GM21360 (cell line): ENCODE data around the gene STAG1.
"Not testable (repeated sequence)": the region's sequence is repeated elsewhere in the genome, so short reads cannot be mapped to it uniquely, and the experiment has no call there.

Experiments
- ATAC-seq: cut with Tn5 transposase; IDR thresholded peaks from one replicate; pipeline ENCODE4 v1.9.1; 2021; ENCODE audit warnings: mild to moderate bottlenecking, moderate library complexity; ENCODE audit not compliant: unreplicated experiment

The STAG1 gene

DNA sequence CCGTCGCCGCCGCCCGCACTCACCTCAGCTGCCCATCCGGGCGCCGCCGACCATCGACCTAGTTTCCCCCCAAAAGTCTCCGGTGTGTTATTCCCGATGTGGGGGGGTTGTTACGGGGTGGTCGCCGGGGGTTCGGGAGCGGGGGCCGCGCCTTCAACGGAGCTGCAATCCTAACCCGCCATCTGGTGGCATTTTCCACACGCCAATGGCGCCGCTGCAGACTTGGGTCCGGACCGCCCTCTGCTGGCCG is at the start of gene STAG1:
STAG1 (minus strand) TSS at position 207 of the 250 bp plus-strand sequence. CDS start 121,480 bp downstream, outside the sequence.
- ATAC-seq: no peak

DNA sequence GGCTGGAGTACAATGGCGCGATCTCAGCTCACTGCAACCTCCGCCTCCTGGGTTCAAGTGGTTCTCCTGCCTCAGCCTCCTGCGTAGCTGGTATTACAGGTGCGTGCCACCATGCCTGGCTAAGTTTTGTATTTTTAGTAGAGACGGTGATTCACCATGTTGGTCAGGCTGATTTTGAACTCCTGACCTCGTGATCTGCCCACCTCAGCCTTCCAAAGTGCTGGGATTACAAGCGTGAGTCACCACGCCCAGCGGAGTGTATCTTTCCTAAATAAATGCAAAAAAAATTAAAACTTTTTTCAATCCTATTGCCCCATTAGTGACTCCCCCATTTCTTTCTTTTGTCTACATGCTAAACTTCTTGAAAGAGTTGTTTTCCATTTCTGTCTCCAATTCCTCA is 49.0 kb upstream of the STAG1 start:
- not testable (repeated sequence) for ATAC-seq

GRCh38 chr3:136792556-136793330 is 40.6 kb upstream of the STAG1 start:
- ATAC-seq: no peak

- ATAC-seq: no peak
These were observed 38.6 kb upstream of the STAG1 start for GRCh38 chr3:136790786-136791185.

DNA sequence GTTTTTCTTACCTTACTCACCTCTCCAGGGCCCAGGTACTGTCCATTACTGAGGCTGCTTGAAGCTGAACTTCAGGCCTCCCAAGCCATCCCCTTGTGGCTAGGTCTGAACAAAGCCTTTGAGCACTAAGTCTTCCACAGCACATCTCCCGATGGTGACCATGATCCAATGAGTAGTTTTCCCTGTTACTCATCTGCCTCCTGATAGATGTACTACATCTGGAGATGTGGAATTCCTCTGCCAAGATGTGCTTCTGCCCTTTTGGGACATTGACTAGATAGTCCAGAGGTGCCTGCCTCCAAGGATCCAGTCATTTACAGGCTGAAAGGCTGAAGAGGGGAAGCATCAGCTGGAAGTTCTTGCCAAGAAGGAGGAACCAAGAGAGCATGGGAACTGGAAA is 37.8 kb upstream of the STAG1 start:
- ATAC-seq: no peak

- no peak for ATAC-seq
These were observed 36.0 kb upstream of the STAG1 start for GRCh38 chr3:136788154-136788553.

GRCh38 chr3:136787349-136787748 is 35.2 kb upstream of the STAG1 start:
- ATAC-seq: peak; percentile 90

- no peak for ATAC-seq
These were observed 31.6 kb upstream of the STAG1 start for GRCh38 chr3:136783708-136784191.

GRCh38 chr3:136780741-136781140 is 28.6 kb upstream of the STAG1 start:
- ATAC-seq: no peak

DNA sequence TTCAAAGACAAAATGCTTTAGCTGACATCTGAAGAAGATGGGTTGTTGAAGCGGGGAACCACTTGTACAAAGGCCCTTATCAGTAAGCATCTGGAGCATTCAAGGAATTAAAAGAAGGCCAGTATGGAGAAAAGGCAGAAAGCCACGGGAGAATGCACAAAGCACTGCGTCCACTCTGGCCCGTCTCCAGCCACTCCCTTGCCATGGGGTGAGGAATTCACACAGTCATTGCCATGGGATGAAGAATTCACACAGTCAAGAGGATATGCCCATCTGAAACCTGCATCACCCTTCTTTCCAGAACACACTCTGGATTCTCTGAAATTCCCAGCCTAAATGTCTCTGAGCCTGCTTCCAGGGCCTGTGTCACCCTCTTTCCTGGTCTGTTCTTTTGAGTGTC is 26.7 kb upstream of the STAG1 start:
- ATAC-seq: no peak

DNA sequence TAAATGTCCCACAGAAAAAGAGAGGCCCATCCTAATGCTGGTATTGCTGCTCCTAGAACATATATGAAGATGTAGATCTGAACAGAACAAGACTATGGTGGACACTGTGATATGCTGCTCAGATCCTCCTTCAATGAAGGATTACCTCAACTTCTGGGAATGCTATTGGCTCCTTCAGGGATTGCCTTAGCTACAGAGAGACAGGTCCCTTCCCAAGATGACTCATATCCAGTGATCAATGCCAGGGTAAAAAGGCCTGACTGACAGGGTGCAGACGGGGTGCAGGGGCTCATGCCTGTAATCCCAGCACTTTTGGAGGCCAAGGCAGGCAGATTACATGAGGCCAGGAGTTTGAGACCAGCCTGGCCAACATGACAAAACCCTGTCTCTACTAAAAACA is 20.5 kb upstream of the STAG1 start:
- ATAC-seq: no peak

DNA sequence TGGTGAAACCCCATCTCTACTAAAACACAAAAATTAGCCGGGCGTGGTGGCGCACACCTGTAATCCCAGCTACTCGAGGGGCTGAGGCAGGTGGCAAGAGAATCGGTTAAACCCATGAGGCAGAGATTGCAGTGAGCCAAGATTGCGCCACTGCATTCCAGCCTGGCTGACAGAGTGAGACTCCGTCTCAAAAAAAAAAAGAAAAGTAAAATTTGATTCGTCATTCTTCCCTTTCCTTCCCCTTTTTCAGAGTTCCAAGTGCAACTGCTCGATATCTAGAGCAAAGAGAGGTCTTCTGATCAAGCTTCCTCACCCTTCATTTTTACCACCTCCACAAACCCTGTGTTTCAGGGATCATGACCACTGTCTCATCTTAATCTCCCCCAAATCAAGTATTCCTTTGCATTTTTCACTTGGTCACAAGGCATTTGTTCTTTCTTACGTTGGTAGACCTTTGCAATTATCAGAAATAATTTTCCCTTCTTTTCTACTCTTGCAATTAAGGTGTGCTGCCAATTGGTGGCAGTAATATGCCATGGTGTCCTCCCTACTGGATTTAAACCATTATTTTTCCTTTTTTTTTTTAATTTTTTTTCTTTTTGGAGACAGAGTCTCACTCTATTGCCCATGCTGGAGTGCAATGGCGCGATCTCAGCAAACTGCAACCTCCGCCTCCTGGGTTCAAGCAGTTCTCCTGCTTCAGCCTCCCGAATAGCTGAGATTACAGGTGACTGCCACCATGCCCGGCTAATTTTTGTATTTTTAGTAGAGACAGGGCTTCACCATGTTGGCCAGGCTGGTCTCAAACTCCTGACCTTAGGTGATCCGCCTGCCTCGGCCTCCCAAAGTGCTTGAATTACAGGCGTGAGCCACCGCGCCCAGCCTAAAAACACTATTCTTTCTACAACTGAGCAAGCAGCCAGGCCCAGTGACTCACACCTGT is 6.3 kb upstream of the STAG1 start:
- ATAC-seq: not testable (repeated sequence)

DNA sequence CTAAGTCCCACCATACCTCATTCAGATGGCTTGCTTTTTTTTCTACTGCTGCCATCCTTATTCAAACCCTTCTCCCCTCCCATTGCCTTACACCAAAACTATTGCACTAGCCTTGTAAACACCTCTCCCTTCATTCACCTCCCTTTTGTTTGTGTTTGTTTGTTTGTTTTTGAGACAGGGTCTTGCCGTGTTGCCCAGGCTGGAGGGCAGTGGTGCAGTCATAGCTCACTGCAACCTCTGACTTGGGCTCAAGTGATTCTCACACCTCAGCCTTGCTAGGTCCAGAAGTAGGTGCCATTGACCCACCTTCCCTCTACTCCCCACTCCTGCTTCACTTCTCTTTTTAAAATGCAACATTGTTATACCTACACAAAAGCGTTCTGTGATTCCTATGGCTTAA is 3.0 kb upstream of the STAG1 start:
- no peak for ATAC-seq

GRCh38 chr3:136753326-136753939 is 1.3 kb upstream of the STAG1 start:
- ATAC-seq: no peak

DNA sequence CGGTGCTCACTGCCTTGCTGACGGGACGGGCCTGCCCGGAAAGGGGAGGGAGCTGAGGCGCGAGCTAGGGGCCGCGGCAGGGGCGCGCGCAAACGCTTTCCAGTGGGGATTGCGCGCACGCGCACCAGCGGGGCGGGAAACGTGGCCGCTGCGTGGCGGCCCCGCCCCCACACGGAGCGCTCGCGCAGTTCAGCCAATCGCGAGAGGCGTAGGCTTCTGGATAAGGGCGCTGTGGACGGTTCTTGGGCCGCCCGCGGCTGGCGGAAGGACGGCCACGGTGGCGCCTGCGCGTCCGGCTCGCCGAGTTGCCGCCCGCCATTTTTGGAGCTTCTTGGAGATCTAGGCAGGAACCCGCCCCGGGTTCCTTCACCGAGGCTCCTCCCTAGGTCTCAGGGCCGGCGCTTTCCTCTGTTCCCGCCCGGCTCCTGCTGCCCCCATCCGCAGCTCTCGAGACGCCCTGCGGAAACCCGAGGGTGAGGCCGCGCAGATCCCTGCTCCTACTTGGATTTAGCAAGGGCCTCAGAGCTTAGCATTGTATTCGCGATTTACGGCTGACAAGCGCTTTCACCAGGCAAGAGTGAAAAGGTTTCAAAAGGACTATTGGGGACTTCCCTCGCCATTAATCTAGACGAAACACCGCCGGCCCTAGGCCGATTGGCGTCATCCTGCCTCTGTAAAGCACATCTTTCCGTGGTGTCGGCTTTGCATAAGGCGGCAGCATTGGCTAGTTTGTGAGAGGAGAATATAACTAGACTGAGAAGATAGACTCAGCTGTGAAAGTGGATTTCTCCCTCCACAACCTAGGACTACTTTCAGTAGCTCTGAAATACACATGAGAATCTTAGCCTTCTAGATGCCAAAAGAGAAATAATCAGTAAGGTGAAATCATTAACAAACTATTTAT is 496 bp upstream of the STAG1 start:
- peak; percentile 81 for ATAC-seq

DNA sequence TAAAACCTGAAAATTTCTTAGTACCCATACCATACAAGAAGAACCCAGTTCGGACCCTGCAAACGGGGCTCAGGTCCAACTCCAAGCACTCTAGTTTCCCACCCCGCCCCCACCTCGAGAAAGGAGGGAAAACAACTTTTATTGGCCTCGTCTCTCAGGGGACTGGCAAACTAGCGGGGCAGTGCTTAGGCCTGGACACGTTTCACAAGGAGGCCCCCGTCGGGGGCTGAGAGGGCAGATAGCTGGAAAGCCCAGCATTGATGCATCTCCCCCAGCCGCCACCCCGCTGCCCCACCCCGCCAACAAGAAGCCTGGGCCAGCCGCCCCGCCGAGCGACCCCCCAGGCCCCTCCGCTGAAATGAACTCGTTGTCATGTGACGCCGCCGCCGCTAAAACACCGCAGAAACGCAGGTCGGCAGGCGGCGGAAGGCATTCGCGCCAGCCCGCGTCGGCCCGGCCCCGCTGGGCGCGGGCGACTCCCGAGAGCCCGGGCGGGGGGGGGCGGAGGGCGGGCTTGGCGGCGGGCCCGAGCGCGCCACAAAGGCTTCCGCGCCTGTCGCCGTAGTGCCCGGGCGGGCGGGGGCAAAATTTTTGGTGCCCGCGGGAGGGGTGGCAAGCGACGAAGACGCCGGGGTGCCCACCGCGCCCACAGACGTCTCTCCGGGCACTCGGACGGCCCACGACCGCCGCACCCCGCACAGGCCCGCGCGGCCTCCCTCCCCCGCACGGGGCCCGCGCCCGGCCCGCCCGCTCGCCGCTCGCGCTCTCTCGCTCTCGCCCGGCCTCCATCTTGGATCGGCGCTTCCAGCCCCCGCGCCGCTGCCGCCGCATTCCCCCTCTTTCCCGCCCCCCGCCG is 634 bp downstream of the STAG1 start:
- peak; percentile 12 for ATAC-seq

DNA sequence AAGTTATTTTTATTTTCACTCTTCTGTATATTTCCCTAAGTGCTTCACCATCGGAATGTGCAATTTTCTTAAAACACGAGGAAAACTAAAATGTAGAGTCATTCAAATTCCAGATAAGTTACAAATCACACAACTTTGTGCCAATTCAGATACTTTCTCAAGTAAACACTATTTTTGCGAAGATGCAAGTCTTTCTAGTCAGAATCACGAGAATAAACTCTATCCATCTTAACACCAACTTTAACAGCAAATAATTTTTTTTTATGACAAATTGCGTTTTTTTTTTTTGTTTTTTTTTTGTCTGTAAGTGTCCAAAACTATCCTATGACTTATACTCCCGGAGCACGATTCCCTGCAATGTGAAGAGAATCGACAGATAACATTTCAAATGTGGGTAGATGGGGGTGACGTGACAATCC is 1.3 kb downstream of the STAG1 start:
- ATAC-seq: no peak

DNA sequence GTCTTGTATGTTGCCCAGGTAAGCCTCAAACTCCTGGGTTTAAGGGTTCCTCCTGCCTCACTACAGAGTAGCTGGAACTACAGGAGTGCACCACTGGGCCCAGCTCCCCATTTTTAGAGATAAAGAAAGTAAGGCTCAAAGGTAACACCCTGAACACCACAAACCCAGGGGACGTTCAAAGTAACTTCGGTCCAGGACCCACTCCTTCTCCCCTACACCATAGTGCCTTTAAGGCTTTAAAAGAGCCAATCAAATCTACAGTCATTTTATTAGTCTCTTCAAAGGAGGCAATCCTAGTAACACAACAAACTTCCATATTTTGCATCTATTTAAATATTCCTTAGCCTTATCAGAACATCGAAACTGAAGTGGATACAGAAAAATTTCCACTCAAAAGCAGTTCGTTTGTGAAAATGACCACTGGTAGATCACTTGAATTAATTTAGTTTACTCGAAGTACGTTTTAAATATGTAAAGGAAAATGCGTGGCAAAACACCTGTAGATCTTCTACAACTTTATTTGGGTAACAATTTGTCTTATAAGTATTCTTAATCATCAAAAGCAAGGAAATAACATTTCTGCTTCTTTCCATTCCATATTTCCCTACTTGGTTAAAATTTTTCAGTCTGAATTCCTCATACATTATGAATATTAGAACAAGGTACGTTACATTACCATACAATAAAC is 1.8 kb downstream of the STAG1 start:
- ATAC-seq: no peak

DNA sequence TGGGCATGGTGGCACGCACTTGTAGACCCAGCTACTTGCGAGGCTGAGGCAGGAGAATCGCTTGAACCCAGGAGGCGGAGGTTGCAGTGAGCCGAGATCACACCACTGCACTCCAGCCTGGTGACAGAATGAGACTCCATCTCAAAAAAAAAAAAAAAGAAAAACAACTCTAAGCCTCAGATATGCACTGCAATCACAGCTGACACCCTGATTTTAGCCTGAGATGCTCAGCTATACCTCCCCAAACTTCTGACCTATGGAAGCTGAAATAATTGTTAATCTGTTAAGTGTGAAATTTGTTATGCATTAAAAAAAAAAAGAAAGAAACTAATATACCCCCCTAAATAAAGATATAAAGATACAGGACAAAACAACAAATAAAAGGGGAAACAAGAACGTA is 2.6 kb downstream of the STAG1 start:
- not testable (repeated sequence) for ATAC-seq
